ENCODE results near the gene ARMC3.

Gene ARMC3

GRCh38 chr10:22999942-23000341 is 72.1 kb downstream of the ARMC3 start:
- no peak overlapping the region for H3K4me3 ChIP-seq (ENCODE audit: low read depth, low read length)
- TF ChIP-seq CTCF (IDR thresholded peaks at IDR 0.05; ENCODE audit: control insufficient read depth, extremely low read depth, insufficient read depth) = no peak
- DNase-seq (ENCODE audit: low read depth) = no peak

GRCh38 chr10:23001901-23002516 is 74.2 kb downstream of the ARMC3 start:
- no peak overlapping the region for H3K4me3 ChIP-seq (ENCODE audit: low read depth, low read length)
- DNase-seq (ENCODE audit: low read depth) = no peak
- no peak for TF ChIP-seq CTCF (IDR thresholded peaks at IDR 0.05; ENCODE audit: control insufficient read depth, extremely low read depth, insufficient read depth)

- no peak overlapping the region for H3K4me3 ChIP-seq (ENCODE audit: low read depth, low read length)
- no peak for DNase-seq (ENCODE audit: low read depth)
- no peak for TF ChIP-seq CTCF (IDR thresholded peaks at IDR 0.05; ENCODE audit: control insufficient read depth, extremely low read depth, insufficient read depth)
Measured at GRCh38 chr10:23005150-23005549, 77.3 kb downstream of the ARMC3 start.

GRCh38 chr10:23013581-23014335 is 85.9 kb downstream of the ARMC3 start:
- H3K4me3 ChIP-seq (ENCODE audit: low read depth, low read length) = no peak overlapping the region
- no peak for TF ChIP-seq CTCF (IDR thresholded peaks at IDR 0.05; ENCODE audit: control insufficient read depth, extremely low read depth, insufficient read depth)
- no peak for DNase-seq (ENCODE audit: low read depth)

GRCh38 chr10:23015021-23015707 is 87.3 kb downstream of the ARMC3 start:
- no peak for DNase-seq (ENCODE audit: low read depth)
- H3K4me3 ChIP-seq (ENCODE audit: low read depth, low read length) = no peak overlapping the region
- no peak for TF ChIP-seq CTCF (IDR thresholded peaks at IDR 0.05; ENCODE audit: control insufficient read depth, extremely low read depth, insufficient read depth)

GRCh38 chr10:23016636-23017035 is 88.8 kb downstream of the ARMC3 start:
- DNase-seq (ENCODE audit: low read depth) = no peak
- H3K4me3 ChIP-seq (ENCODE audit: low read depth, low read length) = no peak overlapping the region
- no peak for TF ChIP-seq CTCF (IDR thresholded peaks at IDR 0.05; ENCODE audit: control insufficient read depth, extremely low read depth, insufficient read depth)

All from LNCaP clone FGC (cell line).